Rectal smooth muscle tissue (tissue), 1 donor: ENCODE measurements around the gene ATPAF2.

Experiments
- H3K27ac ChIP-seq: one replicate; pipeline ENCODE4 v1.7.0; 2013; ENCODE audit warnings: low read depth, low read length, inconsistent platforms
- H3K27me3 ChIP-seq: one replicate; pipeline ENCODE4 v1.7.0; 2013; ENCODE audit warnings: low read length; ENCODE audit not compliant: control insufficient read depth, insufficient read depth
- H3K36me3 ChIP-seq: one replicate; pipeline ENCODE4 v1.7.0; 2013; ENCODE audit warnings: low read length; ENCODE audit not compliant: control insufficient read depth, insufficient read depth
- H3K4me1 ChIP-seq: one replicate; pipeline ENCODE4 v1.7.0; 2013; ENCODE audit warnings: low read length; ENCODE audit not compliant: control insufficient read depth, insufficient read depth
- H3K4me3 ChIP-seq: one replicate; pipeline ENCODE4 v1.7.0; 2013; ENCODE audit warnings: low read length
- H3K9ac ChIP-seq: one replicate; pipeline ENCODE4 v1.7.0; 2013; ENCODE audit warnings: low read length

ATPAF2 gene

GRCh38 chr17:18059283-18059682 is 20.3 kb upstream of the ATPAF2 start:
- H3K4me3 ChIP-seq = no peak overlapping the region
- no peaks in the 10 kb centered on the region for H3K27me3 ChIP-seq
- H3K36me3 ChIP-seq = peaks cover 10% of the 10 kb centered on the region
- H3K4me1 ChIP-seq = no peaks in the 10 kb centered on the region
- no peak overlapping the region for H3K9ac ChIP-seq
- no peak overlapping the region for H3K27ac ChIP-seq

DNA sequence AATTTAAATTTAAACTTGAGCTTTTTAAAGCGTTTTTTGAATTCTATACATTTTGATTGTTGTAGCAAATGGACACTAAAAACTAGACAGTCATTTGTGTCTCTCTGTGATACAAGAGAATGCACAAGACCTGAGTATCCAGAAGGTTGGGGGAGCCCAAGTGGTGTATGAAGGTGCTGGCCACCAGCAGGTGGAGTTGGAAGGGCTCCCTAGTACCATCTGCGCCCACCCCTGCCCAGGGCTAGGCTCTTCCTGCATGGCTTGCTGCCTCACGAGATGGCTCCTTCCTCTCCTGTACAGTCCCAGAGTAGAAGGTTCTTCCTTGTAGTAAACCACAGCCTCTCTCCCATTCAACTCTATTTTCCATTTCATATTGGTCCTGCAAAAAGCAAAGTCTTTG is 17.2 kb upstream of the ATPAF2 start:
- Histone ChIP-seq H3K4me3 (no peak overlapping the region), H3K36me3 (peaks cover 12% of the 10 kb centered on the region), H3K27ac (no peak overlapping the region), H3K27me3 (no peaks in the 10 kb centered on the region), H3K4me1 (no peaks in the 10 kb centered on the region), H3K9ac (no peak overlapping the region)

- no peak overlapping the region for H3K4me3 ChIP-seq
- H3K36me3 ChIP-seq = peaks cover 12% of the 10 kb centered on the region
- H3K27ac ChIP-seq = no peak overlapping the region
- H3K4me1 ChIP-seq = no peaks in the 10 kb centered on the region
- no peaks in the 10 kb centered on the region for H3K27me3 ChIP-seq
- H3K9ac ChIP-seq = no peak overlapping the region
Measured at GRCh38 chr17:18055597-18055996, 16.6 kb upstream of the ATPAF2 start.

- H3K27ac ChIP-seq = no peak overlapping the region
- no peaks in the 10 kb centered on the region for H3K27me3 ChIP-seq
- peaks cover under 1% of the 10 kb centered on the region for H3K4me1 ChIP-seq
- no peak overlapping the region for H3K9ac ChIP-seq
- H3K36me3 ChIP-seq = peaks cover 3% of the 10 kb centered on the region
- H3K4me3 ChIP-seq = no peak overlapping the region
Measured at GRCh38 chr17:18045691-18046350, 6.9 kb upstream of the ATPAF2 start.

- Histone ChIP-seq H3K9ac (no peak overlapping the region), H3K36me3 (peaks cover 3% of the 10 kb centered on the region), H3K4me1 (peaks cover 9% of the 10 kb centered on the region), H3K27ac (no peak overlapping the region), H3K27me3 (no peaks in the 10 kb centered on the region), H3K4me3 (no peak overlapping the region)
Measured at GRCh38 chr17:18044609-18045008, 5.6 kb upstream of the ATPAF2 start.

DNA sequence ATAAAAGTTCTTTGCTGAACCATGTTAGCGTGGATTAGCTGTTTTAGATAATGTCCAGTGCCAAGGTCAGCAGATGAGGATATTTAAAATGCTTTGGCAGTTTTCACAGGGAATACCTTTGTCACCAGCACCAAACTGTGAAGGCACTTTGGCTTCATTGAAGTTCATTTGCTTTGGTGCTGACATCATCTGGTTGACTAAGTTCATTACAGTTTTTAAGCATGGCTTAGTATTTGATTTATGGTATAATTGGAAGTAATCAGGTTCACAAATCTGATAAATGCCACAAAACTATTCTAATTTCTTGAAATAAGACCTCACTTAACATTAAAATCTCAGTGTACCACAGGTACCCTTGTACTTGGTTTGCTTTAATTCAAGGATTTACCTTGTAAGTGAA is 4.5 kb upstream of the ATPAF2 start:
- Histone ChIP-seq H3K4me3 (no peak overlapping the region), H3K27me3 (no peaks in the 10 kb centered on the region), H3K36me3 (peaks cover 3% of the 10 kb centered on the region), H3K27ac (no peak overlapping the region), H3K4me1 (peaks cover 9% of the 10 kb centered on the region), H3K9ac (no peak overlapping the region)

DNA sequence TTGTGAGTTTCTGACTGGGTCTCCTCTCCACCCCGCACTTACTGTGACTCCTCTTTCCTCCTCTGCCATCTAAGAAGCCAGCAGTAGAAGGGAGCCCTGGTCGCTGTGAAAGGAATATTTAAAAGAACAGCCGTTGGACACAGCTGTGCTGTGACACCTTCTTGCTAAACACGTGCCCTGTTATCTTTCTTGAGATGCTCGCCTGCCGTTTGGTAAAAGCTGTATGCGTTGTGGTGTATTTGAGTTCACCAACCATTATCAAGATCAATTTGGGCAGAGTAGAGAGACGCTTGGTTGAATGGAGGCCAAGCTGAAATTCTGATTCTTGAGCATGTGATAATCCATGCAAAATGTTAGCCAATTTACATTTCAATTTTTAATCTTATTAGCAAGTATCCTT is 4.0 kb upstream of the ATPAF2 start:
- H3K36me3 ChIP-seq = peaks cover 3% of the 10 kb centered on the region
- no peaks in the 10 kb centered on the region for H3K27me3 ChIP-seq
- H3K4me1 ChIP-seq = peaks cover 13% of the 10 kb centered on the region
- H3K4me3 ChIP-seq = no peak overlapping the region
- no peak overlapping the region for H3K9ac ChIP-seq
- H3K27ac ChIP-seq = no peak overlapping the region

DNA sequence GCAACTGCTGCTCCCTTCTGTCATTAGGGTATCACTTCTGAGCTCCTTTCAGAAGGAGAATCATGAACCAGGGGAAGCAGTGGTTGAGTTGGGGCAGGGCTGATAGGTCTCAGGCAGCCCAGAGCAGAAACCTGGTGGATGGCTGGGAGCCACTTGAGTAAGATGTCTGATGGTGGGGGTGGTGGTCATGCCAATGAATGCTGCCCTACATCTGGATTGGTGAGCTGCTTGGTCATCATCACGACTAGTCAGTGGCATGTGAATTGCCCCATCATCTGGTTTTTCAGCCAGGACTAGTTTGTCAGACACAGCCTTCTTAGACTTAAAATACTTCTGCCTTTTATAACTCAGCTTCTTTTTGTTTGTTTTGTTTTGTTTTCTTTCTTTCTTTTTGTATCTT is 2.8 kb upstream of the ATPAF2 start:
- no peak overlapping the region for H3K27ac ChIP-seq
- H3K4me1 ChIP-seq = peaks cover 14% of the 10 kb centered on the region
- no peak overlapping the region for H3K9ac ChIP-seq

GRCh38 chr17:18040261-18040858 is 1.4 kb upstream of the ATPAF2 start:
- H3K9ac ChIP-seq = peak overlapping the region; percentile 32
- H3K27me3 ChIP-seq = no peaks in the 10 kb centered on the region
- H3K36me3 ChIP-seq = no peaks in the 10 kb centered on the region
- H3K27ac ChIP-seq = no peak overlapping the region
- peaks cover 14% of the 10 kb centered on the region for H3K4me1 ChIP-seq
- H3K4me3 ChIP-seq = peak overlapping the region; percentile 88

More for the DNA sequence above, 2.8 kb upstream of the ATPAF2 start:
- Histone ChIP-seq H3K27me3 (no peaks in the 10 kb centered on the region), H3K36me3 (no peaks in the 10 kb centered on the region), H3K4me3 (no peak overlapping the region)

- Histone ChIP-seq H3K9ac (peak overlapping the region; percentile 32), H3K4me1 (peaks cover 14% of the 10 kb centered on the region), H3K4me3 (peak overlapping the region; percentile 88)
Measured at GRCh38 chr17:18039535-18040260, 730 bp upstream of the ATPAF2 start.

GRCh38 chr17:18038149-18038850 is 668 bp downstream of the ATPAF2 start:
- Histone ChIP-seq H3K4me3 (peak overlapping the region; percentile 93), H3K4me1 (peaks cover 14% of the 10 kb centered on the region), H3K27ac (peak overlapping the region; percentile 76), H3K9ac (peak overlapping the region; percentile 24), H3K36me3 (no peaks in the 10 kb centered on the region), H3K27me3 (no peaks in the 10 kb centered on the region)

More at GRCh38 chr17:18039535-18040260, 730 bp upstream of the ATPAF2 start:
- Histone ChIP-seq H3K27me3 (no peaks in the 10 kb centered on the region), H3K36me3 (no peaks in the 10 kb centered on the region), H3K27ac (peak overlapping the region; percentile 78)

DNA sequence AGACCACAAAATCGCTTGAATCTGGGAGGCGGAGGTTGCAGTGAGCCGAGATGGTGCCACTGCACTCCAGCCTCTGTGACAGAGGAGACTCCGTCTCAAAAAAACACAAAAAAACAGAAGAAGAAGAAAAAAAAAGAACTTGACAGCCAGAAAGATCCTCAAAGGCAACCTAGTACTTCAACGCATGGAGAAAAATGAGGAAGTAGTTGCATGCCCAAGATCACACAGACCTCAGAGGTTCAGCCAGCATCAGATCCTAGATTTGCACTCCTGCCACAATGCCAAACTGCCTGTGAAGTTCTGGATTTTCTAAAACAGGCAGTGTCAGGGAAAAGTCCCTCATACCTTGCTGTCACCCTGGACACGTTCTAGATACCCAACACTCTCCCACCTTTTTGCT is 1.5 kb downstream of the ATPAF2 start:
- Histone ChIP-seq H3K9ac (no peak overlapping the region), H3K4me3 (no peak overlapping the region), H3K4me1 (peaks cover 14% of the 10 kb centered on the region), H3K27me3 (no peaks in the 10 kb centered on the region), H3K27ac (no peak overlapping the region), H3K36me3 (no peaks in the 10 kb centered on the region)
